A673 (cell line): ENCODE results near the gene C8A.

Source experiments
- EZH2 ChIP-seq: fragments of 200-600 bp; sonication (generic); IDR thresholded peaks from 2 replicates; pipeline ENCODE4 v1.6.1; 2017; ENCODE audit warnings: borderline replicate concordance, low read depth, mild to moderate bottlenecking, mixed read lengths, antibody characterized with exemption, low read length; ENCODE audit not compliant: poor library complexity, severe bottlenecking
- TF ChIP-seq, protein P1 (sequence below): fragments of 300-800, 200-600 bp; sonication (generic); conservative IDR thresholded peaks from 2 replicates; pipeline ENCODE4 v1.5.1; 2017; ENCODE audit warnings: low read depth, mild to moderate bottlenecking, antibody characterized with exemption, low read length, moderate library complexity, mixed read lengths

DNA sequence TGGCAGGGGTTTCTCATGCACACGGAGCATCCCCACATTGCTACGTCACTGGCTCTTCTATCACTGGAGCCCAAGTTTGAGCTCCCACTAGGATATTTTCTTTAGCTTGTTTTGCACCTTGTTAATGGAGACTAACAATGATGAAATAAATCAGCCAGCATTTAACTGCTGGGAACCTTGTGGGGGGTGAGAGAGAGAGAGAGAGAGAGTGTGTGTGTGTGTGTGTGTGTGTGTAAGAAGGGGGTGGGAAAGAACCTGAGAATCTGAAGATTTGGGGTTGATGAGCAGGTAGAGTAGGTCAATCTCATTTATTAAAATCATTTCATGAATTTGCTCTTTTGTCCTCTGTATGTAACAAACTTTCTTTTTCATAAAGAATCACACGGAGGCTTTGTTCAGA is 110.6 kb downstream of the C8A start:
- TF ChIP-seq, protein P1, sequence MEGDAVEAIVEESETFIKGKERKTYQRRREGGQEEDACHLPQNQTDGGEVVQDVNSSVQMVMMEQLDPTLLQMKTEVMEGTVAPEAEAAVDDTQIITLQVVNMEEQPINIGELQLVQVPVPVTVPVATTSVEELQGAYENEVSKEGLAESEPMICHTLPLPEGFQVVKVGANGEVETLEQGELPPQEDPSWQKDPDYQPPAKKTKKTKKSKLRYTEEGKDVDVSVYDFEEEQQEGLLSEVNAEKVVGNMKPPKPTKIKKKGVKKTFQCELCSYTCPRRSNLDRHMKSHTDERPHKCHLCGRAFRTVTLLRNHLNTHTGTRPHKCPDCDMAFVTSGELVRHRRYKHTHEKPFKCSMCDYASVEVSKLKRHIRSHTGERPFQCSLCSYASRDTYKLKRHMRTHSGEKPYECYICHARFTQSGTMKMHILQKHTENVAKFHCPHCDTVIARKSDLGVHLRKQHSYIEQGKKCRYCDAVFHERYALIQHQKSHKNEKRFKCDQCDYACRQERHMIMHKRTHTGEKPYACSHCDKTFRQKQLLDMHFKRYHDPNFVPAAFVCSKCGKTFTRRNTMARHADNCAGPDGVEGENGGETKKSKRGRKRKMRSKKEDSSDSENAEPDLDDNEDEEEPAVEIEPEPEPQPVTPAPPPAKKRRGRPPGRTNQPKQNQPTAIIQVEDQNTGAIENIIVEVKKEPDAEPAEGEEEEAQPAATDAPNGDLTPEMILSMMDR: no peak
- no peak for TF ChIP-seq EZH2
